ENCODE data around the gene SLC12A7. TPM values are rescaled to one million over a fixed set of nuclear protein-coding genes. Genes with fewer than 3 reads are reported as not detected.

The SLC12A7 gene
- total RNA-seq, 1 experiment from 2014 or later = 207 TPM

GRCh38 chr5:1016476-1016875, 95.4 kb downstream of the SLC12A7 start:
- CTCF ChIA-PET = interaction anchor here (0.6 kb wide), 1 partner anchor 9 kb away, joined by 3 read pairs; no protein-coding TSS in a partner anchor
- Histone ChIP-seq H3K27ac (no peak overlapping the region), H3K9me2 (ENCODE audit: insufficient read depth) (no peaks in the 10 kb centered on the region), H3F3A (ENCODE audit: insufficient read depth, low read depth) (no peaks in the 10 kb centered on the region), H3K9me3 (ENCODE audit: insufficient read depth, low read depth) (no peaks in the 10 kb centered on the region), H3K4me1 (replicated peaks; ENCODE audit: insufficient read depth) (no peaks in the 10 kb centered on the region), H2AFZ (no peak overlapping the region), H4K20me1 (ENCODE audit: insufficient read depth) (no peaks in the 10 kb centered on the region), H3K4me3 (no peak overlapping the region), H3K27me3 (ENCODE audit: insufficient read depth, low read depth) (peaks cover 91% of the 10 kb centered on the region), H3K4me2 (no peak overlapping the region), H3K36me3 (ENCODE audit: low read depth) (no peaks in the 10 kb centered on the region), H3K79me2 (ENCODE audit: low read depth) (no peaks in the 10 kb centered on the region)
- POLR2A ChIA-PET (ENCODE audit: unreplicated experiment) = no interaction called here
- TF ChIP-seq EZH2 (IDR thresholded peaks at IDR 0.05; ENCODE audit: low read depth) (no peak), CTCF (conservative IDR thresholded peaks at IDR 0.05) (no peak)
- DNase-seq = no peak
- BruUV-seq (replicated peaks) = no TSS peak
- intact Hi-C loops (cut with micrococcal nuclease; ENCODE audit: unreplicated experiment) = no loop called here

- Histone ChIP-seq H3K4me2 (no peak overlapping the region), H3F3A (ENCODE audit: insufficient read depth, low read depth) (no peaks in the 10 kb centered on the region), H3K79me2 (ENCODE audit: low read depth) (no peaks in the 10 kb centered on the region), H3K9me2 (ENCODE audit: insufficient read depth) (no peaks in the 10 kb centered on the region), H4K20me1 (ENCODE audit: insufficient read depth) (no peaks in the 10 kb centered on the region), H3K27ac (no peak overlapping the region), H3K36me3 (ENCODE audit: low read depth) (no peaks in the 10 kb centered on the region), H3K4me3 (no peak overlapping the region), H3K27me3 (ENCODE audit: insufficient read depth, low read depth) (peaks cover 93% of the 10 kb centered on the region), H3K9me3 (ENCODE audit: insufficient read depth, low read depth) (no peaks in the 10 kb centered on the region), H2AFZ (no peak overlapping the region), H3K4me1 (replicated peaks; ENCODE audit: insufficient read depth) (no peaks in the 10 kb centered on the region)
- ChIA-PET POLR2A (ENCODE audit: unreplicated experiment) (no interaction called here), CTCF (no interaction called here)
- no TSS peak for BruUV-seq (replicated peaks)
- intact Hi-C loops (cut with micrococcal nuclease; ENCODE audit: unreplicated experiment) = no loop called here
- DNase-seq = no peak
- TF ChIP-seq CTCF (conservative IDR thresholded peaks at IDR 0.05) (no peak), EZH2 (IDR thresholded peaks at IDR 0.05; ENCODE audit: low read depth) (no peak)
These were observed 95.8 kb downstream of the SLC12A7 start for GRCh38 chr5:1016036-1016435.

- intact Hi-C loops (cut with micrococcal nuclease; ENCODE audit: unreplicated experiment) = no loop called here
- Histone ChIP-seq H3K36me3 (ENCODE audit: low read depth) (no peaks in the 10 kb centered on the region), H3K9me2 (ENCODE audit: insufficient read depth) (no peaks in the 10 kb centered on the region), H3K27ac (no peak overlapping the region), H3F3A (ENCODE audit: insufficient read depth, low read depth) (no peaks in the 10 kb centered on the region; the same call in 1 of the 2 replicates), H4K20me1 (ENCODE audit: insufficient read depth) (no peaks in the 10 kb centered on the region), H3K4me1 (replicated peaks; ENCODE audit: insufficient read depth) (no peaks in the 10 kb centered on the region), H3K4me3 (no peak overlapping the region), H2AFZ (no peak overlapping the region), H3K27me3 (ENCODE audit: insufficient read depth, low read depth) (peaks cover 94% of the 10 kb centered on the region), H3K9me3 (ENCODE audit: insufficient read depth, low read depth) (no peaks in the 10 kb centered on the region), H3K79me2 (ENCODE audit: low read depth) (no peaks in the 10 kb centered on the region), H3K4me2 (no peak overlapping the region)
- CTCF ChIA-PET = no interaction called here
- POLR2A ChIA-PET (ENCODE audit: unreplicated experiment) = interaction anchor here (0.5 kb wide), 1 partner anchor 146 kb away, joined by 3 read pairs; no protein-coding TSS in a partner anchor
- DNase-seq = no peak
- BruUV-seq (replicated peaks) = no TSS peak
- no peak for TF ChIP-seq EZH2 (IDR thresholded peaks at IDR 0.05; ENCODE audit: low read depth)
- no peak for TF ChIP-seq CTCF (conservative IDR thresholded peaks at IDR 0.05)
These were observed 96.4 kb downstream of the SLC12A7 start for GRCh38 chr5:1015507-1015906.

Measured in PC-9 (cell line).